AG04450 (cell line): Measurements from ENCODE around the gene MMP24OS. TPM values are rescaled to one million over a fixed set of nuclear protein-coding genes. Genes with fewer than 3 reads are reported as not detected.

Source experiments
- CTCF ChIA-PET: fragments of 300-600, 350-600 bp; formaldehyde crosslinking; extraction: SDS; loops from one replicate; lab custom pipeline; 2022; ENCODE audit warnings: antibody characterized with exemption, inconsistent platforms; lab: Charles Lee
- POLR2A ChIA-PET: fragments of 350-600 bp; formaldehyde crosslinking; extraction: SDS; loops from one replicate; lab custom pipeline; 2021; ENCODE audit warnings: antibody characterized with exemption, inconsistent platforms; lab: Yijun Ruan, JAX
- DNase-seq: peaks from one replicate; pipeline ENCODE4 v3.0.0-alpha.2; 2011; ENCODE audit warnings: low read depth, low spot score
- H3K27ac ChIP-seq: one replicate; pipeline ENCODE4 v1.5.1; 2012; ENCODE audit warnings: low read depth, low read length, control low read depth
- H3K27me3 ChIP-seq: one replicate; pipeline ENCODE4 v1.6.0; 2012; ENCODE audit warnings: low read length; ENCODE audit not compliant: control insufficient read depth, insufficient read depth
- H3K4me3 ChIP-seq: 2 replicates; pipeline ENCODE4 v1.5.1; 2011; ENCODE audit warnings: mild to moderate bottlenecking, low read depth, low read length, control low read depth
- H3K9me3 ChIP-seq: 2 replicates; pipeline ENCODE4 v1.5.1; 2012; ENCODE audit warnings: low read length; ENCODE audit not compliant: control insufficient read depth, insufficient read depth
- CTCF ChIP-seq: IDR thresholded peaks from 2 replicates; pipeline ENCODE4 v1.5.1; 2011; ENCODE audit warnings: low read depth, low read length, control low read depth, inconsistent platforms
- polyA plus RNA-seq: library from polyadenylated mRNA; depleted of rRNA; stranded (reverse); fragments of >200 nt; gene quantifications from 2 replicates; pipeline ENCODE4 v1.2.3, GENCODE V29; 2011

MMP24OS gene
- polyA plus RNA-seq, 1 experiment, result 35.3 TPM

GRCh38 chr20:35288325-35289060 lies 10.6 kb upstream of the MMP24OS start:
- DNase-seq, result no peak
- H3K4me3 ChIP-seq, result no peak overlapping the region
- no peak for TF ChIP-seq CTCF
- ChIA-PET POLR2A (no interaction called here), CTCF (interaction anchor here (0.8 to 1.3 kb wide), 4 partner anchors 15 to 159 kb away, joined by 3 to 5 read pairs (median 4); no protein-coding TSS in a partner anchor)
- H3K9me3 ChIP-seq, result peaks cover 5% of the 10 kb centered on the region; the same call in 1 of the 2 replicates
- H3K27me3 ChIP-seq, result no peaks in the 10 kb centered on the region
- H3K27ac ChIP-seq, result no peak overlapping the region

- TF ChIP-seq CTCF, result no peak
Observed at GRCh38 chr20:35287509-35288324, 9.8 kb upstream of the MMP24OS start.

GRCh38 chr20:35286899-35287508 lies 9.1 kb upstream of the MMP24OS start:
- Histone ChIP-seq H3K4me3 (no peak overlapping the region), H3K27me3 (no peaks in the 10 kb centered on the region), H3K27ac (no peak overlapping the region), H3K9me3 (peaks cover 5% of the 10 kb centered on the region; the same call in 1 of the 2 replicates)
- POLR2A ChIA-PET, result no interaction called here
- no peak for DNase-seq
- no peak for TF ChIP-seq CTCF
- CTCF ChIA-PET, result interaction anchor here (0.6 kb wide), 1 partner anchor 152 kb away, joined by 4 read pairs; no protein-coding TSS in a partner anchor

More at GRCh38 chr20:35287509-35288324, 9.8 kb upstream of the MMP24OS start:
- H3K27ac ChIP-seq, result no peak overlapping the region
- DNase-seq, result no peak
- no peaks in the 10 kb centered on the region for H3K27me3 ChIP-seq
- H3K4me3 ChIP-seq, result no peak overlapping the region
- H3K9me3 ChIP-seq, result peaks cover 5% of the 10 kb centered on the region; the same call in 1 of the 2 replicates
- ChIA-PET POLR2A (no interaction called here), CTCF (interaction anchor here (0.6 to 0.8 kb wide), 2 partner anchors 152 to 160 kb away, joined by 3 to 4 read pairs; no protein-coding TSS in a partner anchor)

GRCh38 chr20:35286077-35286898 lies 8.4 kb upstream of the MMP24OS start:
- peaks cover 5% of the 10 kb centered on the region; the same call in 1 of the 2 replicates for H3K9me3 ChIP-seq
- ChIA-PET CTCF (no interaction called here), POLR2A (no interaction called here)
- no peaks in the 10 kb centered on the region for H3K27me3 ChIP-seq
- TF ChIP-seq CTCF, result no peak
- no peak overlapping the region for H3K27ac ChIP-seq
- no peak for DNase-seq
- H3K4me3 ChIP-seq, result no peak overlapping the region
